ENCODE measurements around the gene ASCC1.

- TF ChIP-seq EZH2 (IDR thresholded peaks at IDR 0.05; ENCODE audit: insufficient read depth, low read length): no peak
- TF ChIP-seq, protein P1, sequence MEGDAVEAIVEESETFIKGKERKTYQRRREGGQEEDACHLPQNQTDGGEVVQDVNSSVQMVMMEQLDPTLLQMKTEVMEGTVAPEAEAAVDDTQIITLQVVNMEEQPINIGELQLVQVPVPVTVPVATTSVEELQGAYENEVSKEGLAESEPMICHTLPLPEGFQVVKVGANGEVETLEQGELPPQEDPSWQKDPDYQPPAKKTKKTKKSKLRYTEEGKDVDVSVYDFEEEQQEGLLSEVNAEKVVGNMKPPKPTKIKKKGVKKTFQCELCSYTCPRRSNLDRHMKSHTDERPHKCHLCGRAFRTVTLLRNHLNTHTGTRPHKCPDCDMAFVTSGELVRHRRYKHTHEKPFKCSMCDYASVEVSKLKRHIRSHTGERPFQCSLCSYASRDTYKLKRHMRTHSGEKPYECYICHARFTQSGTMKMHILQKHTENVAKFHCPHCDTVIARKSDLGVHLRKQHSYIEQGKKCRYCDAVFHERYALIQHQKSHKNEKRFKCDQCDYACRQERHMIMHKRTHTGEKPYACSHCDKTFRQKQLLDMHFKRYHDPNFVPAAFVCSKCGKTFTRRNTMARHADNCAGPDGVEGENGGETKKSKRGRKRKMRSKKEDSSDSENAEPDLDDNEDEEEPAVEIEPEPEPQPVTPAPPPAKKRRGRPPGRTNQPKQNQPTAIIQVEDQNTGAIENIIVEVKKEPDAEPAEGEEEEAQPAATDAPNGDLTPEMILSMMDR (IDR thresholded peaks at IDR 0.05; ENCODE audit: insufficient read depth, low read depth, low read length): no peak
Measured at GRCh38 chr10:72240371-72240770, 24.3 kb upstream of the ASCC1 start.
